ENCODE data around the gene MTCL1.

The MTCL1 gene

GRCh38 chr18:8715599-8715998 is 10.2 kb downstream of the MTCL1 start:
- DNase-seq, result no peak

DNA sequence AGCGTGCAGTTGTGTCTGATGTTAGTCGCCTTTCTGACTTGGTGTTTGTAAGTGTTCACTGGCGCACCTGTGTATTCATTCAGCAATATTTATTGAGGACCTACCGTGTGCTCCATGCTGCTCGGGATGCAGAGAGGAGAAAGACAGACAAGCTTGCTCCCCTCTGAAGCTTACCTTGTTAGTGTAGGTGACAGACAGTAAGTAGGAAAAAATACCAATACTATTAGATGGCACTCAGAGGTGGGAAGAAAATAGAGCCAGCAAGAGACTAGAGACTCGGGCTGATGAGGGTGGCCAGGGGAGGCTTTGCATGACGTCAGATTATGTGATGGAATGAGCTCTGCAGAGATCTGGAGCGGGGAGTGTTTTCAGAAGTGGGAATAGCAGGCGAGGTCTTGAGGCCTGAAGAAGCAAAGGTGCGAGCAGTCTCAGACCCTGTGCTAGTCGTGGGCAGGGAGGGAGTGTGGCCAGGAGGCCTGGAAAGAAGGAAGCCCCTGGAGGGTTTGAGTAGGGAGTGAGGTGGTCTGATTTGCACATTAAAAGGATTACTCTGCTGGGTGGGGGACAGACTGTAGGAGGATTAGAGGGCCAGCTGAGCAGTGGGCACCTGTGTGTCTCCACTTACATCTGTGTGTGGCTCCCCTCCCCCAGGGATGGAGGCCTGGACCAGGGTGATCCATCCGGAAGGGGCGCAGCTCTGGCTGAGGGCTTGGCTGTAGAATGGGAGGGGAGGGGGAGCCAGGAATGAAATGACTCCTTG is 11.8 kb downstream of the MTCL1 start:
- no peak for DNase-seq

- no peak for DNase-seq
Measured at GRCh38 chr18:8718401-8718913, 13.1 kb downstream of the MTCL1 start.

DNA sequence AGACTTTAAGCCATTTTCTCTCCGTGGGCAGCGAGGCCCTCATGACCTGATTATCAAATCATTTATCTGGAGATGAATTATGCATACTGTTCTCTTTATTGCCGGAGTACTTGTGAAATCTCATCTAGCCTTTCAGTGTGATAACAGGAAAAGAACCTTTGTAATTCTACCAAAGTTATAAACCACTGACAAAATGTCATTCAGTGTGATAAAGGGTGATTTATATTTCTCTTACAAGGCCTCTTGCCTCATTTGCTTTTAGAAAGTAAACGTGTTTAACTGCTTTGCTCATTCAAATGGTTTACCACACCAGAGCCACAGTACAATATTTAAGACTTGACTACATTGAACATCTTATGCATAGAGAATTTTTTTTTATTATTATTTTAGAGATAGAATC is 13.8 kb downstream of the MTCL1 start:
- DNase-seq, result no peak

DNA sequence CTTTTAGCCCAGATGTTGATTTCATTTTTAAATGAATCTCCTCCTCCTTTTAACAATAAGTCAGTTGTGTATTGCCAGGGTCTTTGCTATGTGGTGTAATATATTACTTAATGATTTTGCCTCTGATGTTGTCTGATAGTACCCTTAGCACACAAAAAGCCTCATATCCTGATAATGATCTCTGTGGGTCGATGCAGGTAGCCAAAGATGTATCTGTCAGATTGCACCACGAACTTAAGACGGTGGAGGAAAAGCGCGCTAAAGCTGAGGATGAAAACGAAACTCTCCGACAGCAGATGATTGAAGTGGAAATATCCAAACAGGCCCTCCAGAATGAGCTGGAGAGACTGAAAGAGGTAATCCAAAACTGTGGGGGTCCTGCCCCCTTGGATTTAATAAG is 14.8 kb downstream of the MTCL1 start:
- no peak for DNase-seq

DNA sequence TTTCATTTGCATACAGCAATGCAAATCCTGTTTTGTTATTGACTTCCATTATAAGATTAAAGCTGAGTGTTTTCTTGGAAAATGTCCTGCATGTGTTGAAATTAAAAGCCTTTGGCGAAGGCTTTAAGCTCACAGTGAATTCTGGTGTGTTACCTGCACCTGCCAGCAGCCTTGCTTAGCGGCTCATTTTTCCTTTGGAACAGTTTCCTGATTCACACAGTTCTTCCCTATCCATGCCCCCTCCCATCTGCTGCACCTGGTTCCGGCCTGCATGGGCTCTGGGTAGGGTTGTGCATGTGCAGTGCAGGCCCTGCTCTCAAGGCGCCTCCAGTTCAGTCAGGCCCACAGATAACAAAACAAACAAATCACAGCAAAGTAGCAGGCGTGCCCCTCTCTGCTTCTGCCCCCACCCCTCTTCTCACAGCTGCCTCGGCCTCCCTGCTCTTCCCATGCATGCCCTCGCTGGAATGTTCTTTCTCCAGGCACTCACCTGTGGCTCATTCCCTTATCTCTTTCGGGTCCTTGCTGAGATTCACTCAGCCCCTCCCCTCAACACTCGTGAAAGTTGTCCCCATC is 15.8 kb downstream of the MTCL1 start:
- DNase-seq, result no peak

DNA sequence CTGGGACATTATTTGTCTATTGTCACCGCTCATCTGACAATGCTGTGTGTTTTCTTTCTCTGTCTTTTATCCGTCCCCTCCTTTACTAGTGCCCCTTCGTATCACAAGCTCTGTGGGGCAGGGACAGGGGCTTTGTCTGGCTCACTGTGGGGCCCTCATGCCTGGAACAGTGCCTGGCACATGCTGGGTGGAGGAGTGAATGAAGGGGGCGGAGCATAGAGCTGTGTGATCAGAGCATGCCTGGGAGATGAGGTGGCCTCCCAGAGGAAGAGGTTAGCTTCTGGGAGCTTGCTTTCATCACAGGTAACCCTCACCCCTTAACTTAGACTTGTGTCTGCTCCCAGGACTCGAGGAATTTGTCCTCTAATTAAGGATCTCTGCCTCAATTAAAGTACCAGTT is 16.4 kb downstream of the MTCL1 start:
- DNase-seq, result no peak

GRCh38 chr18:8722946-8723820 is 17.8 kb downstream of the MTCL1 start:
- no peak for DNase-seq

DNA sequence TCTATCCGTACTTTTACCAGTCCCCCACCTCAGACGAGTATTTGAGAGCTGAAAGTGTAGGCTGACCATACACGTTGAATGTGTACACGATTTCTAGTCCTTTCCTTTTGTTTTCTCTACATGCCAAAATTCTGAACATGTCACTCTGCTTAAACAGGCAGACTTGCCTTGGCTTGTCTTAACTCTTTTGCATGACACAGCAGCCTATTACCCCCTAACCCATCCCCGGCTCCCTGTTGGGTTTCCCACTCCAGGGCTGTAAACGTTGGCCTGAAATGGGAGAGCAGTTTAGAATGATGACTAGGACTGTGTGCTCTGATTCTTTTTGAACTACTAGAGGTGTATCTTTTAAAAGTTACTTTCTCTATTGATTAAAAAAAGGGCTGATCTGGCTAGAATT is 19.1 kb downstream of the MTCL1 start:
- DNase-seq, result no peak

GRCh38 chr18:8726281-8726680 is 20.9 kb downstream of the MTCL1 start:
- DNase-seq, result no peak

- DNase-seq, result no peak
Measured at GRCh38 chr18:8726963-8727705, 21.8 kb downstream of the MTCL1 start.

- no peak for DNase-seq
Measured at GRCh38 chr18:8730080-8730827, 24.9 kb downstream of the MTCL1 start.

DNA sequence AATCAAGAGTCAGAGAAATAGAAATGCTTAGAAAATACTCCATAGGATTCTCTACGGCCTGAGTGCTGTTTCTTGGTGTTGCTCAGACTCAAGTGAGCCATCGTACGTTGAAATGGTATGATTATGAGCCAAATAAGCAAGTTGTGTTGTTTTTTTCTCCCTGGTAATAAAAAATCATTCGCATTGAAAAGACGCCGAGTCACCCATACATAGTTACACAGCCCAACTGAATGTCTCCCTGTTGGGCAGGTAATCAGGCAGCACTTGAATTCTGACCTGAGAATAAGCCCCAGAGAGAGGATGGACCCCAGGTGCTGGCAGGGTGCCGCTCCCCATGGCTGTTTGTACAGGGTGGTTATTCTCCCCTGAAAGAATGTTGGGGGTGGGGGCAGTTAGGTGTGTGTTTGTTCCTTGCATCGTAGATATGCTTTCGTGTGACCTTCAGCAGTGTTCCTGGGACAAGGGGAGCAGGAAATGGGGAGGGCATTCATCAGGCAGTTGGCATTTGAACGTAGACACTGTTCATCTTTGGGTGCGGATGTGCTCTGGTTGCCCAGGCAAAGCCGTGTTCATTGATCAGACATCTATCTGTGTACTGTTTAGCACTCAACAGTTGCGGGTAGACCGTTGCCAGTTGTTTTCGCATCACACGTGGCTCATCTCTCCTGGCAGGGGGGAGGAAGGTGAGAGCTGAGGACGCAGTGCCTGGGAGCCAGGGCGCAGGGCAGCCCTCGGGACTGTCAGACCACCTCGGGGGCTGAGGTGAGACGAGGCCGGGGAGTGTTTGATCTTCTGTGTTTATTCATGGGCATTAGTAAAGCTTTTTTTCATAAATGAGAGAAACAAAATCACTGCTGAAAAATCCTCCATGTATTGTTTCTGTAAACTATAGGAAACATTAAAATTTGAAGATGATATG is 27.3 kb downstream of the MTCL1 start:
- no peak for DNase-seq

DNA sequence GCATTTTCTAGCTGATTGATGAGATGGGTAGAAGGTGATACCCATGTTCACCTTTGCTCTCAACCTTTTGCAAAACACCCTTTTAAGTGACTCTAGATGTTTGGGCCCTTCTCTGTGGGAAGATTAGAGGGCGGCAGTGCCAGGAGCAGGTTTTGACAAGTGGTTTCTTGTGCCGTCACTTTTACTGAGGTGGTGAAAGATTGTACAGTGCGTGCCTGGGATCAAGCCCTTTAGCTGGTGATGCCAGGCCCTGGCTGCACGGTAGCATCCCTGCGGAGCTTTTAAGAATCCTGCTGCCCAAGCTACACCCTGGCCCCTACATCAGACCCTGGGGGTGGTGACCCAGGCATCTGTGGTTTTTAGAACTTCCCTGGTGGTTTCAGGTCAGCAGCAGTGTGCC is 29.1 kb downstream of the MTCL1 start:
- DNase-seq, result no peak

- no peak for DNase-seq
Measured at GRCh38 chr18:8735274-8735673, 29.9 kb downstream of the MTCL1 start.

DNA sequence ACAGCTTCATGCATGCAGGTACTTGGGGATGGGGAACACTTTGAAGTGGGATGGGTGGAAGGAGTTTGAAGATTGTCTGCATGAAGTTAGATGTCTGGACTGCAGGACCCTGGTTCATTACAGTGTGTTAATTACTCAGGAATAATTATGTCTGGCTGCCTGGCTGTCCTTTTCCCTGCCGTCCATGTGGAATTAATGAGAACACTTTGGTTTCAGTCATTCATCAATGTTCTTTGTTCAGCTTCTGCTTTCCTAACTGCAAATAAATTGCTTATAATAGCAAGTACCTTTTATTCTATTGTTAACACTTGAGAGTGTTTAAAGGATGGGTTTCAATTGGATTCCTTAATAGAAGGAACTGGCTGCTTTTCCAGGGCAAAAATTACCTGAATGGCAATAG is 35.8 kb downstream of the MTCL1 start:
- DNase-seq, result no peak

DNA sequence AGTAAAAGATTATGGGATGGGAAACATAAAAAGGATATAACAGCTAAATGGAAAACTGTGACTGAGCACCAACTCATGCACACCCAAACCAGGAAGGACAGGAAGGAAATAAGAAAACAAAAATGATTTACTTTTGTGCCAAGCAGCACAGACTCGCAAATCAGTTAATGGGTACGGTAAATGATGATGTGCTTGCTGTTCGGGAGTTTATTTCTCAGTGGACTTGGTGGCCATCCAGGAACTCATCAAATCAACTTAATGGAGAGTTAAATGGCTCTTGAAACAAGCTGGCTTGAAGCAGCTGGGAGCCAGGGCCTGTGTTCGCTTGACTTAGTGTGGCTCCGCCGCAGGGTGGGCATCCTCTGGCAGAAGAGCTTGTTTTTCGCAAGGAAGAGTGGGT is 36.2 kb downstream of the MTCL1 start:
- DNase-seq, result no peak

DNA sequence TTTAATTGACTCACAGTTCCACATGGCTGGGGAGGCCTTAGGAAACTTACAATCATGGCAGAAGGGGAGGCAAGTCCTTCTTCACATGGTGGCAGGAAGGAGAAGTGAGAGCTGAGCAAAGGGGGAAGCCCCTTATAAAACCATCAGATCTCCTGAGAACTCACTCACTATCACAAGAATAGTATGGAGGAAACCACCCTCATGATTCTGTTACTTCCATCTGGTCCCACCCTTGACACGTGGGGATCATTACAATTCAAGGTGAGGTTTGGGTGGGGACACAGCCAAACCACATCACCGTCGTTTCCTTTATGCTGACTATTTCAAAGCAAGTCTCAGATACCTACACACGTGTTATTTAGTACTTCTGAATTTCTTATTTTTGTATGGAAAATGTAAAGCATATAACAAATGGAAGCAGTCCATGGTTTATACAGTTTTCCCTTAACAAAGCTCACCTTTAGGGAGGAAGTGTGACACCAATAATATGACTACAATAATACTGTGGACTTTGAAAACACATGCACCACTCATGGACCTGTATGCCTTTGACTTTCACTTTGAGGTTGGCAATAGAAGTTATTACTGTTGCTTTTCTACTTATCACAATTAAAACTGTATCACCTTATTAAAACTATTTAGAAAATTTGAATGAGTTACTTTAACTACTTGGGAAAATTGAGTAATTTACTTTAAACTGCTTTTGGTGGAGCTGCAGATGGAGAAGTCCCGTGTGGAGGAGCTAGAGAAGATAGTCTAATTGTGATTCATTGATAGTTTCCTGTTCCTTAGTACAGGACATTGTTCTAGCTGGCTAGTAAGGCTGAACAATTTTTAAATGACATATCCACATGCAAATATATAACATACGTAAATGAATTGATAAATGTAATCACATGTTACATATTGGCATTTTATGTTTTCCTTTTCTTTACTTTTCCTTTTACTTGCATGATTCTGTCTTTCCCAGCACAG is 37.3 kb downstream of the MTCL1 start:
- DNase-seq, result no peak

- no peak for DNase-seq
Measured at GRCh38 chr18:8744038-8744437, 38.7 kb downstream of the MTCL1 start.

DNA sequence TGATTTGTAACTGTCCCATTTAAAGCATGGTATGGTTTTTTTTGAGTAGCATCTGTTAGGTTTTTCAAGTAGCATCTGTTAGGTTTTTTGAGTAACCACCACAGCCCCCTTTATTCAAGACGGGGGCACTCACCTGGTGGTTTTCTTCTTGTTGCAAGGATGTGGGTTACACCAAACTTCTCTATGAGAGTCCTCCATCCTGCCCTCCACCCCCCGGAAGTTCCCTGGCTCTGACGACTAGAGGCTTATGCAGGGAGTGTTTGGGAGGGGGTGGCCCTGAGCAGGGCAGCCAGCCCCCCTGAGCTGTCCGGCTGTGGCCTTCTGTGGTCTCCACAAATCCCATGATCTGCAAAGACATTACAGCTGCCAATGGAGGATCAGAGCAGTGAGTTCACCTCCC is 39.3 kb downstream of the MTCL1 start:
- peak in 1 of 2 experiments; percentile 7 for DNase-seq

All from activated CD4-positive, alpha-beta T cell treated with anti-CD3 and anti-CD28 coated beads, Interleukin-2, amount 50 U/mL, for 48 hours (primary cell).